HG03108 (cell line): ENCODE results near the gene HLA-DOA.

Experiments
- ATAC-seq: cut with Tn5 transposase; IDR thresholded peaks from one replicate; pipeline ENCODE4 v1.9.1; 2021; ENCODE audit warnings: moderate library complexity; ENCODE audit not compliant: unreplicated experiment

Gene HLA-DOA

GRCh38 chr6:32967151-32968091 is 42.0 kb downstream of the HLA-DOA start:
- ATAC-seq = no peak

GRCh38 chr6:32964776-32965175 is 44.6 kb downstream of the HLA-DOA start:
- no peak for ATAC-seq

GRCh38 chr6:32963866-32964265 is 45.5 kb downstream of the HLA-DOA start:
- ATAC-seq = no peak

- ATAC-seq = no peak
Measured at GRCh38 chr6:32962213-32962826, 47.1 kb downstream of the HLA-DOA start.

GRCh38 chr6:32960563-32960962 is 48.8 kb downstream of the HLA-DOA start:
- ATAC-seq = no peak

- no peak for ATAC-seq
Measured at GRCh38 chr6:32956176-32956575, 53.2 kb downstream of the HLA-DOA start.

GRCh38 chr6:32954986-32955802 is 54.2 kb downstream of the HLA-DOA start:
- no peak for ATAC-seq

- no peak for ATAC-seq
Measured at GRCh38 chr6:32954267-32954666, 55.1 kb downstream of the HLA-DOA start.
